ENCODE results near the gene TOR1AIP2. TPM values are rescaled to one million over a fixed set of nuclear protein-coding genes. Genes with fewer than 3 reads are reported as not detected.
A peak's percentile ranks its signal among the peaks of the same experiment; 100 is the strongest.

Gene TOR1AIP2
- total RNA-seq, 2 donors from 2014 or later = 66.8 to 76.9 TPM

GRCh38 chr1:179882253-179883039 lies 4.8 kb upstream of the TOR1AIP2 start, which contains the start of gene TOR1AIP1:
TOR1AIP1 (plus strand) TSS chr1:179882285; CDS start chr1:179882503, 218 bp downstream.
- H3K4me1 ChIP-seq = no peaks in the 10 kb centered on the region
- peak within 1 kb of the TSS; percentile 98 to 99 for H3K9ac ChIP-seq (ENCODE audit: low read depth in 2 of 2, low read length in 2 of 2)
- no peaks in the 10 kb centered on the region for H3K36me3 ChIP-seq
- no peaks in the 10 kb centered on the region for H3K9me3 ChIP-seq
- TF ChIP-seq, protein P1, sequence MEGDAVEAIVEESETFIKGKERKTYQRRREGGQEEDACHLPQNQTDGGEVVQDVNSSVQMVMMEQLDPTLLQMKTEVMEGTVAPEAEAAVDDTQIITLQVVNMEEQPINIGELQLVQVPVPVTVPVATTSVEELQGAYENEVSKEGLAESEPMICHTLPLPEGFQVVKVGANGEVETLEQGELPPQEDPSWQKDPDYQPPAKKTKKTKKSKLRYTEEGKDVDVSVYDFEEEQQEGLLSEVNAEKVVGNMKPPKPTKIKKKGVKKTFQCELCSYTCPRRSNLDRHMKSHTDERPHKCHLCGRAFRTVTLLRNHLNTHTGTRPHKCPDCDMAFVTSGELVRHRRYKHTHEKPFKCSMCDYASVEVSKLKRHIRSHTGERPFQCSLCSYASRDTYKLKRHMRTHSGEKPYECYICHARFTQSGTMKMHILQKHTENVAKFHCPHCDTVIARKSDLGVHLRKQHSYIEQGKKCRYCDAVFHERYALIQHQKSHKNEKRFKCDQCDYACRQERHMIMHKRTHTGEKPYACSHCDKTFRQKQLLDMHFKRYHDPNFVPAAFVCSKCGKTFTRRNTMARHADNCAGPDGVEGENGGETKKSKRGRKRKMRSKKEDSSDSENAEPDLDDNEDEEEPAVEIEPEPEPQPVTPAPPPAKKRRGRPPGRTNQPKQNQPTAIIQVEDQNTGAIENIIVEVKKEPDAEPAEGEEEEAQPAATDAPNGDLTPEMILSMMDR (IDR thresholded peaks at IDR 0.05) = peak; percentile 47
- H3K27ac ChIP-seq = peak within 1 kb of the TSS; percentile 99
- intact Hi-C loops (cut with DNase I) = loop anchor here (10.0 kb wide), 1 partner anchor 72 kb away; the partner anchor contains the start of gene CEP350
- H3K4me3 ChIP-seq = peak within 1 kb of the TSS; percentile 82
- peak; percentile 96 for DNase-seq
- no peaks in the 10 kb centered on the region for H3K27me3 ChIP-seq

- no peaks in the 10 kb centered on the region for H3K9me3 ChIP-seq
- TF ChIP-seq, protein P1 (IDR thresholded peaks at IDR 0.05) = no peak
- DNase-seq = peak; percentile 78
- H3K4me3 ChIP-seq = peak overlapping the region; percentile 82
- peak overlapping the region; percentile 98 to 99 for H3K9ac ChIP-seq (ENCODE audit: low read depth in 2 of 2, low read length in 2 of 2)
- intact Hi-C loops (cut with DNase I) = loop anchor here (10.0 kb wide), 1 partner anchor 73 kb away; the partner anchor contains the start of gene CEP350
- peaks cover 1% of the 10 kb centered on the region for H3K4me1 ChIP-seq
- no peaks in the 10 kb centered on the region for H3K27me3 ChIP-seq
- peak overlapping the region; percentile 99 for H3K27ac ChIP-seq
- no peaks in the 10 kb centered on the region for H3K36me3 ChIP-seq
Observed at GRCh38 chr1:179881642-179882252, 4.1 kb upstream of the TOR1AIP2 start.

DNA sequence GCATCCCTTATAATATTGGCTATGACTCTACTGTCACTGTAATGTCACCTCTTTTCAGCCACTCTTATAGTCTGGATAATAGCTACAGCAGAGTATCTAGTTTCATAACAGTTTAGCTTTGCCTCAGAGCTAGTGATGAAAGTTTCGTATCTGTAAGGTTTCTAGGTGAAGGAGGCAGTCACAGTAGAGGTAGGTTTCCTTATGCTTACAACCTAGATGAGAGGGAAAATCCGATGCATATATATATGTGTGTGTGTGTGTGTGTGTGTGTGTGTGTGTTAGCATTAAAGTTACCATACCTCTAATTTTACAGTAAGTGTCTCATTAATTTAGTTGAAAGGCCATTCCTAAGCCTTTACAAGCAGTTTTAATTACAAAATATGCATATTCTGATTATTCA lies 2.2 kb upstream of the TOR1AIP2 start:
- no peaks in the 10 kb centered on the region for H3K36me3 ChIP-seq

DNA sequence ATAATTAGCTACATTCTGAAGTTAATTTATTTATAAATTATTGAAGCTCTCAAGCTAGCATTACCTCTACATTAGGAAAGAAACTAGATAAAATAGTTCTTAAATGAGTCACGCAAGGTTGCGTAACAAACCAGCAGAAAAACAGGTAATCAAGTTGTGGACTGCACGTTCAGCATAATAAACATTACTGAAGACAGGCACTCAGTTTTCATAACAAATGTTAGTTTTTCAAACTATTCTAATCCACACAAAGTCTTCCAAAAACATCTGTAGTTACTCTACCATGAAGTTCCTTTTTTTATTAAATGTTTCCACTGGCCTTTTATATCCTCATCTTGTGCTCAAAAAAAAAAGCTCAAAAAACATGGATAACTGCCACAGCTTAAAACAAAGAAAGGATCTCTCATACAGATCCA lies 1.3 kb downstream of the TOR1AIP2 start:
- Histone ChIP-seq H3K27ac (peak overlapping the region; percentile 58), H3K27me3 (no peaks in the 10 kb centered on the region), H3K9me3 (no peaks in the 10 kb centered on the region), H3K4me1 (peaks cover 11% of the 10 kb centered on the region), H3K36me3 (no peaks in the 10 kb centered on the region), H3K4me3 (peak overlapping the region; percentile 64), H3K9ac (ENCODE audit: low read depth in 2 of 2, low read length in 2 of 2) (peak overlapping the region in 1 of 2 donors; percentile 31)
- TF ChIP-seq, protein P1 (IDR thresholded peaks at IDR 0.05) = no peak
- peak; percentile 23 for DNase-seq
- intact Hi-C loops (cut with DNase I) = no loop called here

More for the DNA sequence above, 2.2 kb upstream of the TOR1AIP2 start:
- no peak overlapping the region for H3K9ac ChIP-seq (ENCODE audit: low read depth in 2 of 2, low read length in 2 of 2)
- H3K9me3 ChIP-seq = no peaks in the 10 kb centered on the region
- TF ChIP-seq, protein P1 (IDR thresholded peaks at IDR 0.05) = no peak
- no peak overlapping the region for H3K27ac ChIP-seq
- no peak overlapping the region for H3K4me3 ChIP-seq
- H3K4me1 ChIP-seq = peaks cover 11% of the 10 kb centered on the region
- H3K27me3 ChIP-seq = no peaks in the 10 kb centered on the region
- intact Hi-C loops (cut with DNase I) = loop anchor here (10.0 kb wide), 1 partner anchor 75 kb away; the partner anchor contains the start of gene CEP350
- no peak for DNase-seq

DNA sequence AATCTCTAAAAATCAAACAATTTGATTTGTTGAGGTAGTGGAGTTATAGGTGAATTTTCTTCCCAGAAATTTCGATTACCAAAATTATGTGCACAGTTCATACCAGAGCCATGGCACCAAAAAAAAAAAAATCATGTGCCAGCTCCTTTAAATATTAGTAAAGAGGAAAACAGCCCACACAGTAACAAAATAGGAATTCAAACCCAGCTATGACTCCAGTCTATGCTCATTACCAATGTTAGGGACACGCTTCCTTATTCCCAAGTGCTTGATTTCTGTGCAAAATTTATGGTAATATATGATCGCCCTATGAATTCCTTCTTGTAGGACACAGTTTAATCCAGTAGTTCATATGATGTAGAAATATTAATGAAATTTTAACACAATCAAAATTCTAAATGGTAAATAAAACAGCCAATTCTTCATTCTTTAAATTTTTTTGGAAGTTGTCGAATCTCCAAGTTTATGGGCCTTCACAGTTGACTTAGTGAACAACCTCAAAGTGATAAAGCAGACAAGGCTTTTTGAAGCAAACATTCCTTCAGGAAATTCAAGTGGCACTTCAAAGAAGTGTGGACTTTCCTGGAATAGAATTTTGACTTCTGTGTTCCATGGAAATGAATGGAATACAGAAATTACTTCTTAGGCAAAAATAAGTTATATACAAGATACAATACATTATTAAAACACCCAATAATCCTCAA lies 1.9 kb downstream of the TOR1AIP2 start:
- H3K27ac ChIP-seq = peak overlapping the region; percentile 58
- H3K9ac ChIP-seq (ENCODE audit: low read depth in 2 of 2, low read length in 2 of 2) = no peak overlapping the region
- H3K9me3 ChIP-seq = no peaks in the 10 kb centered on the region
- no peak for DNase-seq
- H3K4me1 ChIP-seq = peaks cover 11% of the 10 kb centered on the region
- TF ChIP-seq, protein P1 (IDR thresholded peaks at IDR 0.05) = no peak
- H3K27me3 ChIP-seq = no peaks in the 10 kb centered on the region
- H3K36me3 ChIP-seq = no peaks in the 10 kb centered on the region
- intact Hi-C loops (cut with DNase I) = no loop called here
- no peak overlapping the region for H3K4me3 ChIP-seq

Measured in colonic mucosa (tissue), 4 donors.